PC-3 (cell line): ENCODE data around the gene CRABP2.

Source experiments
- CTCF ChIP-seq: fragments of 300-600 bp; sonication (generic); conservative IDR thresholded peaks from 2 replicates; pipeline ENCODE4 v1.5.1; 2017; ENCODE audit warnings: antibody characterized with exemption, low read depth, mild to moderate bottlenecking, low read length
- EZH2 ChIP-seq: fragments of 300-600 bp; sonication (generic); IDR thresholded peaks from one replicate; pipeline ENCODE4 v1.6.1; 2017; ENCODE audit warnings: antibody characterized with exemption, mild to moderate bottlenecking, low read length; ENCODE audit not compliant: unreplicated experiment
- EZH2phosphoT487 ChIP-seq: fragments of 300-600 bp; sonication (generic); IDR thresholded peaks from 2 replicates; pipeline ENCODE4 v1.6.1; 2018; ENCODE audit warnings: mild to moderate bottlenecking, antibody characterized with exemption, low read length, borderline replicate concordance

DNA sequence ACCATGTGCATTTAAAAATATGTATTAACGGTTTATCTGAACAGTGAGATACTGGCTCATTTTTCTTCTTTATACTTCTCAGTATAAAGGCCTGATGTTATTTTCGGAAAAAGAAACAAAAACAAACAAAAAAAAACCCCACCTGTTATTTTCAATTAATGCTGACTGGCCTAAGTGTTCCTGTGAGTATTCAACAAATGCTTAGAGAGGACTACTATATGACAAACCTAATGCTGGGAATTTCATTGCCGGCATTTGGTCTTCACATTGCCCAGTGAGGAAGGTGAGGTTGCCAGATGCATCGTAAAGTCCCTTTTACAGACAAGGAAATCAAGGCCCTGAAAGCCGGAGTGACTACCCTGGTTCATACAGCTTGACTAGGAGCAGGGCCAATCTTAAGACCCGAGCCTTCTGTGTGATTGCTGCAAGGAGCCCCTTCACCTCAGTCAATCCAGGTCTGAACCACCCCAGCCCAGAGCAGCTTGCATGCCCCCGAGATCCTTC, 34.9 kb upstream of the CRABP2 start:
- TF ChIP-seq CTCF (no peak), EZH2 (no peak), EZH2phosphoT487 (no peak)
